Esophagus muscularis mucosa (tissue), 3 donors: ENCODE measurements around the gene GALNTL6.

Experiments used
- CTCF ChIP-seq, 3 experiments: fragments of 200-600 bp in 2 of 3; fragments of 450-650 bp in 1 of 3; sonication (generic) in 2 of 3; IDR thresholded peaks; one replicate each; pipeline ENCODE4 v1.5.1; 2017 to 2019; ENCODE audit warnings: antibody characterized with exemption in 3 of 3, mild to moderate bottlenecking in 2 of 3, moderate library complexity in 1 of 3
- POLR2A ChIP-seq: fragments of 450-650 bp; IDR thresholded peaks from one replicate; pipeline ENCODE4 v1.6.1; 2017; ENCODE audit warnings: antibody characterized with exemption, moderate library complexity, mild to moderate bottlenecking, low read depth
- POLR2AphosphoS5 ChIP-seq, 2 donors: sonication (generic); formaldehyde crosslinking; IDR thresholded peaks; one replicate each; pipeline ENCODE4 v1.6.1; 2017; ENCODE audit warnings: antibody characterized with exemption in 2 of 2

- TF ChIP-seq POLR2A, result no peak
- TF ChIP-seq CTCF (IDR thresholded peaks at IDR 0.05), result no peak
- TF ChIP-seq POLR2AphosphoS5 (IDR thresholded peaks at IDR 0.05), result no peak
These were observed 973.9 kb downstream of the GALNTL6 start for GRCh38 chr4:172787111-172787510.
